Measurements from ENCODE around the gene KIF16B.

- TF ChIP-seq RAD21 (IDR thresholded peaks at IDR 0.05; ENCODE audit: insufficient read depth, low read depth, low read length) (no peak), CREB1 (IDR thresholded peaks at IDR 0.05; ENCODE audit: low read depth) (no peak), SRF (IDR thresholded peaks at IDR 0.05; ENCODE audit: low read depth in 2 of 2, low read length in 2 of 2) (no peak), IRF5 (IDR thresholded peaks at IDR 0.05; ENCODE audit: borderline replicate concordance) (no peak), ZBTB4 (CRISPR knock-in tag; IDR thresholded peaks at IDR 0.05) (no peak), NR2C1 (IDR thresholded peaks at IDR 0.05) (no peak), ESRRA (IDR thresholded peaks at IDR 0.05; ENCODE audit: low read length) (no peak), TARDBP (IDR thresholded peaks at IDR 0.05; ENCODE audit: borderline replicate concordance) (no peak), CTCF (IDR thresholded peaks at IDR 0.05 in 2 of 3, conservative IDR thresholded peaks at IDR 0.05 in 1 of 3; ENCODE audit: control insufficient read depth in 2 of 3, extremely low read depth in 1 of 3, insufficient read depth in 1 of 3, low read depth in 3 of 3, low read length in 3 of 3) (no peak), MEF2A (IDR thresholded peaks at IDR 0.05; ENCODE audit: insufficient read depth, low read depth, low read length) (no peak), POLR2AphosphoS5 (IDR thresholded peaks at IDR 0.05; ENCODE audit: low read length) (no peak), EZH2 (IDR thresholded peaks at IDR 0.05; ENCODE audit: borderline replicate concordance, control insufficient read depth, low read depth, low read length) (no peak), NFIC (IDR thresholded peaks at IDR 0.05; ENCODE audit: low read depth, low read length) (no peak)
Measured at GRCh38 chr20:16542477-16542876, 30.8 kb downstream of the KIF16B start.

Data from GM12878 (cell line).